Kidney epithelial cell (primary cell): ENCODE results near the gene OBI1. TPM values are rescaled to one million over a fixed set of nuclear protein-coding genes. Genes with fewer than 3 reads are reported as not detected.

Experiments used
- DNase-seq: peaks from one replicate; pipeline ENCODE4 v3.0.0-alpha.2; 2010; ENCODE audit warnings: low read depth
- H3K27me3 ChIP-seq: 2 replicates; pipeline ENCODE4 v1.6.0; 2011; ENCODE audit warnings: low read length; ENCODE audit not compliant: control insufficient read depth, insufficient read depth
- H3K36me3 ChIP-seq: 2 replicates; pipeline ENCODE4 v1.5.1; 2011; ENCODE audit warnings: low read length; ENCODE audit not compliant: control insufficient read depth, insufficient read depth
- H3K4me3 ChIP-seq: 2 replicates; pipeline ENCODE4 v1.5.1; 2011; ENCODE audit warnings: low read depth, mild to moderate bottlenecking, control low read depth, low read length
- CTCF ChIP-seq: IDR thresholded peaks from 2 replicates; pipeline ENCODE4 v1.5.1; 2011; ENCODE audit warnings: mild to moderate bottlenecking, moderate library complexity, low read length, control low read depth, inconsistent platforms; ENCODE audit not compliant: insufficient read depth, poor library complexity, severe bottlenecking
- total RNA-seq: library from RNA; depleted of rRNA; stranded (reverse); fragments of >200 nt; gene quantifications from 2 replicates; pipeline ENCODE4 v1.2.3, GENCODE V29; 2015

OBI1 gene
- total RNA-seq, 1 donor from 2014 or later = 14.0 TPM

GRCh38 chr13:78680576-78681350 lies 21.8 kb upstream of the OBI1 start:
- no peak overlapping the region for H3K4me3 ChIP-seq
- DNase-seq = no peak
- TF ChIP-seq CTCF = no peak
- H3K36me3 ChIP-seq = no peaks in the 10 kb centered on the region
- peaks cover 2% of the 10 kb centered on the region for H3K27me3 ChIP-seq

- no peak for TF ChIP-seq CTCF
- H3K4me3 ChIP-seq = no peak overlapping the region
Measured at GRCh38 chr13:78680115-78680561, 21.2 kb upstream of the OBI1 start.

GRCh38 chr13:78679329-78679728 lies 20.4 kb upstream of the OBI1 start:
- H3K4me3 ChIP-seq = no peak overlapping the region
- H3K36me3 ChIP-seq = no peaks in the 10 kb centered on the region
- peaks cover 2% of the 10 kb centered on the region for H3K27me3 ChIP-seq
- no peak for TF ChIP-seq CTCF
- no peak for DNase-seq

More at GRCh38 chr13:78680115-78680561, 21.2 kb upstream of the OBI1 start:
- no peak for DNase-seq
- H3K36me3 ChIP-seq = no peaks in the 10 kb centered on the region
- peaks cover 2% of the 10 kb centered on the region for H3K27me3 ChIP-seq

- no peak for TF ChIP-seq CTCF
- H3K36me3 ChIP-seq = no peaks in the 10 kb centered on the region
- DNase-seq = no peak
- no peak overlapping the region for H3K4me3 ChIP-seq
- H3K27me3 ChIP-seq = no peaks in the 10 kb centered on the region
Measured at GRCh38 chr13:78675112-78675511, 16.2 kb upstream of the OBI1 start.

GRCh38 chr13:78674638-78675037 lies 15.7 kb upstream of the OBI1 start:
- H3K4me3 ChIP-seq = no peak overlapping the region
- H3K36me3 ChIP-seq = no peaks in the 10 kb centered on the region
- no peak for DNase-seq
- no peaks in the 10 kb centered on the region for H3K27me3 ChIP-seq
- no peak for TF ChIP-seq CTCF

- TF ChIP-seq CTCF = no peak
- no peaks in the 10 kb centered on the region for H3K36me3 ChIP-seq
- H3K27me3 ChIP-seq = no peaks in the 10 kb centered on the region
- no peak for DNase-seq
- H3K4me3 ChIP-seq = no peak overlapping the region
Measured at GRCh38 chr13:78662467-78662866, 3.5 kb upstream of the OBI1 start.
